GM18520 (cell line): ENCODE data around the gene TP73.
"Not testable (repeated sequence)": the region's sequence is repeated elsewhere in the genome, so short reads cannot be mapped to it uniquely, and the experiment has no call there.

Source experiments
- ATAC-seq: cut with Tn5 transposase; IDR thresholded peaks from one replicate; pipeline ENCODE4 v1.9.1; 2021; ENCODE audit not compliant: unreplicated experiment

The TP73 gene

DNA sequence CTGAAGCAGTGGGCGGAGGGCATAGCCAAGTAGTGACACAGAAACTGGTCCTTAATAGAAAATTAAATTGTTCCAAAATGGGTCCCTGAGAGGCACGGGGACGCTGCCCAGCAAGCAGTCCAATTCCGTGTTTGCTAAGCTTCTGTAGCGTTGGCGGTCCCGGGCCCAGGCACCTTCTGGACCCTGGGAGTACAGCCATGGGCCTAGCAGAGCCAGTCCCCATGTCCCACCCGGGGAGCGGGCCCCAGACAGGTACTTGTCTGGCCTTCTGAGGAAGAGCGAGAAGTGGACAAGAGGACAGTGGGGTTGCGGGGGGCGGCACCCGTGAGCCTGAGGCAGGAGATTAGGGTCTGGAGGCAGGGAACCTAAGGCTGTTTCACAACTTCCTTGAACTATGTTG, 88.4 kb downstream of the TP73 start:
- ATAC-seq = no peak

- ATAC-seq = no peak
These were observed 89.5 kb downstream of the TP73 start for GRCh38 chr1:3741566-3742438.

DNA sequence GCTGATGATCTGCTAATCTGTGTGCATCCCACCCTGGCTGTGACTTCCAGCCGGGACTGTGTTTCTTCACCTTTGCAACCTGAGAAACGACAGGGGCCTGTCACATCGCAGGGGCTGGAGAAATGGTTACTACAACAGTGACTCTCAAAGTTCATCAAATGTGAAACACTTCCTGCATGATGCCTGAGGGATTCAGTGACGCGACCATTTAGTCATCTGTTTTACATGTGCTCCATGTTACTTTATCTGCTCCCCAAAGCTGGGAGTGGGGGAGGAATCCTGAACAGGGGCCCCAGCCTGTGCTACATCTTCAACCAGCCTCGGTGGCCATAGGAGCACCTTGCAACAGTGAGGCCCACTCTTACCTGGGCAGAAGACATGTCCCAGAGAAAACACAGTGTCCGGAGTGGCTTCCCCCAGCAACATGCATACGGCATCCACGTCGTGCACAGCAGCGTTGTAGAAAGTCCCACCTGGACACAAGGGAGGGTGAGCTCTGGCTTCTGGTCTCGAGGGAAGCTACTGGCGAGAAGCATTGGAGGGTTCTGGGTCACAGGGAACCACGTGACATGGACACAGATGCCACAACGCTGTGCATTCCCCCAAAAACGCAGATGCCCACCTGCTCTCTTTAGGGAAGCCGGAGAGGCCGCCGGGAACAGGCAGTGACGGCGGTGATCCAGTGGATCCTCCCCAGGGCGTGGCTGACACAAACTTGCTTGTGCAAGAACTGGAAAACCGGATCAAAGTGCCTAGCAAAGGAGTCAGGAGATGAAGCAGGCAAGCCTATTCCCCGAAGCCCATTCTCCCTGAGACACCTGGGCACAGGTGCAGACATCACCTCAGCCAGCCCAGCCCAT, 90.4 kb downstream of the TP73 start:
- ATAC-seq = no peak

- no peak for ATAC-seq
These were observed 91.1 kb downstream of the TP73 start for GRCh38 chr1:3743421-3743820.

DNA sequence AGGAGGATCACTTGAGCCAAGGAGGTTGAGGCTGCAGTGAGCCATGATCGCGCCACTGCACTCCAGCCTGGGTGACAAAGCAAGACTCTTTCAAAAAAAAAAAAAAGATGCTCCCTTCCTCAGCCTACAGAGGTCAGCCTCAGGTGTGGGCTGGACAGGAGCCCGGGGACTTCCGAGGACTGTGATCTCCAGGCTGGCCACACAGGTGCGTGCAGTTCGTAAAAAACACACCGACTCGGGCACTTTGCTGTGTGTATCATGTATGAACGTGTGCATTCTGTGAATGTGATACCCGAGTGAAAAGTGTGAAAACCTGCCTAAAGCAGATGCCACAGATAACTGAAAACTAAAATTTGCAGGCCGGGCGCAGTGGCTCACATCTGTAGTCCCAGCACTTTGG, 91.5 kb downstream of the TP73 start:
- no peak for ATAC-seq

DNA sequence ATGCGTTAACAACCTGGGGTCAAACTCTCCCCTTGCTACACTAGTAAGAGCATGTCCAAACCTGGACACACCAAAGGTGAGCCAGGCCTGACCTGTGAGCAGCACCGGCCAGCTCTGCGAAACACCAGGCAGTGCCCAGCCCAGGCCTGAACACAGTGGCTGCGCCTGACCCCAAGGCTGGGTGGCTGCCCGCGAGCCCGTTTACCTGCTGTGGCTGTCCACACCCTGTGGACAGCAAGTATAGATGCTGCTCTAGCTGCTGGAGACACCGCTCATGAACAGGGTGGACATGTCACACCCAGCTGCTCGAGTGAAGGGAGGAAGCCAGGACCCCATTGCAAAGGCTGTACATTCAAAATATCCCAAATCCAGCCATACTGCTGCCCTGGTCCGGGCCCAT, 92.3 kb downstream of the TP73 start:
- no peak for ATAC-seq

DNA sequence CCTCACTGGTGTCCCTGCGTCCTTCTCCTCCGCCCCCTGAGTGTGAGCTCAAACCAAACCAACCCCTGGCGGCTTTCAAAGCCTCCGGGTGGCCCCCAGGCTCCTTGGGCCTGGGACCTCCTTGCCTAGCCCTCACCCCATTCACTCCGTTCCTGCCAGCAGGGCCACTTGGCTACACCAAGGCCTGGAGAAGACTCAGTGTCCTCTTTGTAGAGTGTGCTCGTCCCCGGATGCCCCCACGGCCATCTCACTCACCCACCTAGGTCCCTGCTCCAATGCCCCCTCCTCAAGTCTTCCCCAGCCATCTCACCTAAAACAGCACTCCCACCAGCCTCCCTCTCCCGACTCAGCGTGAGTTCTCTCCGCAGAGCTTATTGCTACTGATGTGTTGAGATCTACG, 92.8 kb downstream of the TP73 start:
- no peak for ATAC-seq

GRCh38 chr1:3745590-3746381, 93.5 kb downstream of the TP73 start:
- no peak for ATAC-seq

- ATAC-seq = no peak
These were observed 94.1 kb downstream of the TP73 start for GRCh38 chr1:3746389-3746829.

DNA sequence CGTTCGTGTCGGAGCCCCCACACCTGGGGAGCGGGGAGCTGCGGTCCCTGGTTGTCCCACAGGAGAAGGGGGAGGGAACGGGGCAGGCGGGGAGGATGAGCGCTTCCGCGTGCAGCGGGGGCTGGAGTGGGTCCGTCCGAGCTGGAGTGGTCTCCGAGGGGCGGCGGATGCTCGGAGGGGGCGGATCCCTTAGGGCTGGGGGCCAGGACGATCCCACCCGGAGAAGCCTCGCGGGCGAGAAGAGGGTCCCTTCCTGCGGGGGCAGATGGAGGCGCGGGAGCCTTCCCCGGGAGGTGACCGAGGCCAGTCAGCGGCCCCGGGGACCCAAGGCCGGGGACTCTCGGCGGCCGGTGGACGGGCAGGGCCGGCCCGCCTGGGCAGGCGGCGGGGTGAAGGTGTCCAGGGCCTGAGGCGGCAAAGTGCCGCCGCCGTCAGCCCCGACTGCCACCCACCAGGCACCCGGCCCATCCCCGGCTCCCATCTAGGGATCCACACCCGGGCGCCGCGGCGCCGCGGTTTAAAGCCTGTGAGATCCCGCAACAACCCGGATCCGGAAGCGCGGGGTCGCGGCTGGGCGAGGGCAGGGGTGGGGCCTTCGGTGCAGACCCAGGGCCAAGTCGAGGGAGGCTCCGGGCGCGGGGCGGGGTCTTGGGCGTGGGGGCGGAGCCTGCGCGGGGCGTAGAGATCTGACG, 94.7 kb downstream of the TP73 start:
- ATAC-seq = no peak

DNA sequence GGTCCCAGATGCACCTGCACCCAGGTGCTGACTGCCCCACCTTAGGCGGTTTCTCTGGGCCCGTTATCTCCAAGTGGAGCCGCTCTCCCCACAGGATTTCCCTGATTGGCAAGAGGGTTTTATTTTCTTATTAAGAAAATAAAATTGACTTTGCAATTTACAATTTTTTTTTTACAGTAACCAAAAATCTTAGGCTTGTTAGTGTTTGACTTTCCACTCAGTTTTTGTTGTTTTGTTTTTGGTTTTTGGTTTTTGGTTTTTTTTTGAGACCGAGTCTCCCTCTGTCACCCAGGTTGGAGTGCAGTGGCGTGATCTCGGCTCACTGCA, 95.2 kb downstream of the TP73 start:
- ATAC-seq = no peak

GRCh38 chr1:3747903-3748302, 95.6 kb downstream of the TP73 start:
- no peak for ATAC-seq

DNA sequence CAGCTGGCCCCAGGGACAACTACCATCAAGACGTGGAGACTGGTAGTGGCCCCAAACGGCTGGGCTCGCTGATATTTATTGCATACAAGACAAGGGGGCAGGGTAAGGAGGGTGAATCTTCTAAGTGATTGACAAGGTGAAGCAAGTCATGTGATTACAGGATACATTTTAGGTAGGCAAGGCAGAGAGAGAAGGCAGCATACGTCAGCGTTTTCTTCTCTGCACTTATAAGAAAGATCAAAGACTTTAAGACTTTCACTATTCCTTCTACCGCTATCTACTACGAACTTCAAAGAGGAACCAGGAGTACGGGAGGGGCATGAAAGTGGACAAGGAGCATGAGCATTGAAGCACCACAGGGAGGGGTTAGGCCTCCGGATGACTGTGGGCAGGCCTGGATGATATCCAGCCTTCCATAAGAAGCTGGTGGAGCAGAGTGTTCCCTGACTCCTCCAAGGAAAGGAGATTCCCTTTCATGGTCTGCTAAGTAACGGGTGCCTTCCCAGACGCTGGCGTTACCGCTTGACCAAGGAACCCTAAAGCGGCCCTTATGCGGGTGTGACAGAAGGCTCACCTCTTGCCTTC, 96.1 kb downstream of the TP73 start:
- not testable (repeated sequence) for ATAC-seq

DNA sequence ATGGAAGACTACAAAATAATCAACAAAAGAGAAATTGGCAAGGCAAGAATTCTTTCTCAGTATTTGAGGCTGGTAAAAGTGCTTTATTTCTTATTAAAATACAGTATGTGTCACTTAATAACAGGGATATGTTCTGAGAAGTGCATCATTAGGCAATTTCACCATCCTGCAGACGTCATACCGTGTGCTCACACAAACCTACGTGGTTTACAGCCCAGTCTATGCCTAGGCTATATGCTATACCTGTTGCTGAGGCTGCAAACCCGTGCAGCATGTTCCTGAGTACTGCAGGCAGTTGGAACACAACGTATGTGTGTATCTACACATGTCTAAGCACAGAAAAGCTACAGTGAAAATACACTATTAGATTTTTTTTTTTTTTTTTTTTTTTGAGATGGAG, 97.2 kb downstream of the TP73 start:
- ATAC-seq = no peak

DNA sequence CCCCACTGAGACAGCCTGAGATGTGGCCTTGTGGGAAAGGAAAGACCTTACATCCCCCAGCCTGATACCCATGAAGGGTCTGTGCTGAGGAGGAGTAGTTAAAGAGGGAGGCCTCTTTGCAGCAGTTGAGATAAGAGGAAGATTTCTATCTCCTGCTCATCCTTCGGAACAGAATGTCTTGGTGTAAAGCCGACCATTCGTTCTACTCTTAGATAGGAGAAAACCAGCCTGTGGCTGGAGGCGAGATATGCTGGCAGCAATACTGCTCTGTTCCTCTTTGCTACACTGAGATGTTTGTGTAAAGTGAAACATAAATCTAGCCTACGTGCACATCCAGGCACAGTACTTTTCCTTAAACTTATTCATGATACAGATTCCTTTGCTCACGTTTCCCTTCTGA, 98.4 kb downstream of the TP73 start:
- no peak for ATAC-seq

DNA sequence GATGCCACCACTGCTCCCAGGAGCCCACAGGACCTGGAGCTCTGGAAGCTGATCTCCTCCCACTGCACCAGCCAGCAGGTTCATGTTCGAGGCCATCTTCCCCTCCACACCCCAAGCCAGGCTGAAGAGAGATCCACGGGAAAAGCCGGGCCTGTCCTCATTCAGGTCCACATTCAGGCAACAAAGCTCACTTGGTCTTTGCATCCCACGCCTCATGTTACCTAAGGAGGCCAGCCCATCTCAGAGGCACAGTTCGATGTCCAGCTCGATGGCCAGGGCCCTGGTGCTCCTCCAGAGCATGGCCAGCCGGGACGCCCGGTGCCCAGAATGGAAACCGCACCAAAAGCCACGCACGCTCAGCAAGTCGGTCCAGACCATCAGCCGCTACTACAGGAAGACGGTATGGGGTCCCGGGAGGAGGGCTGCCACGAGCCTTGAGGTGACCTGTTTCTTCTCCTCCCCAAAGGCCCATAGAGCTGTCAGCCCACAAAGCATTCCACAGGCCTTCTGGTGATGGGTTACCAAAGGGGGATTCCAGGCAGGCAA, 100.2 kb downstream of the TP73 start, which contains the start of gene CCDC27:
Gene CCDC27 (plus strand): TSS at position 51 of the 546 bp plus-strand sequence. CDS start 32 bp downstream, at position 83.
- ATAC-seq = no peak

DNA sequence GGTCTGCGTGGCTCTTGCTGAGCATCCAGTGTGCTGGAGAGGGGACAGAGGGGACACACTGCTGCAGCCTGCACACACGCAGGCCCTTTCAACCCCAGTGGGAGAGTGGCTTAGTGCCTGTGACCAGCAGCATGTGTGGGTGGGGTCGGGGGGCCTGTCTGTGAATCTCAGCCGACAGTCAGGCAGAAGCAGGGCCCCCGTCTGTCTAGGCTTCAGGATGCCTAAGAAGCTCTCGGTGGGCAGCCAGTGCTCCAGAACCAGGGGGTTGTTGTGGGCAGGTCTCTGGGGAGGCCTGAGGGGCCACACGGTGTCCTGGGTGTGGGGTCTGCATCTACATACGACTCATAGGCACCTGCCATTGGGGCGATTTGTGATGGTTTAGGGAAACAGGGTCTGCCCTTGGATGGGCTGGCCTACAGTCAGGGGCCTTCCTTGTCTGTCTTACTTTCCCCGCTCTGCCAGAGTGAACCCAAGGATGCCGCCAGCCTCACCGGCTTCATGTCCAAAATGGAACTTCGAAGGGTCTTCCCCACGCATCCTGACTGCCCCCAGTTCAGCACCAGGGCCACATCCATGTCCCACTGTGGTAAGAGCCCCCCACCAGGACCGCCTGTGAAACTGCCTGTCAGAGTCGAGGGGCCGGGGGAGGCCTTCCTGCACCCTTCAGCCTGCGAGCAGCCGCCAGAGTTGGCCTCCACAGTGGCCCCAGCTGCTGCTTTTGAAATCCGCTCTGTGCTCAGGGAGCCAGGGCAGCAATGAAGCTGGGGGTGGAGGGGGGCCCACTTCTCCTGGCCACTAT, 101.5 kb downstream of the TP73 start:
- ATAC-seq = no peak

DNA sequence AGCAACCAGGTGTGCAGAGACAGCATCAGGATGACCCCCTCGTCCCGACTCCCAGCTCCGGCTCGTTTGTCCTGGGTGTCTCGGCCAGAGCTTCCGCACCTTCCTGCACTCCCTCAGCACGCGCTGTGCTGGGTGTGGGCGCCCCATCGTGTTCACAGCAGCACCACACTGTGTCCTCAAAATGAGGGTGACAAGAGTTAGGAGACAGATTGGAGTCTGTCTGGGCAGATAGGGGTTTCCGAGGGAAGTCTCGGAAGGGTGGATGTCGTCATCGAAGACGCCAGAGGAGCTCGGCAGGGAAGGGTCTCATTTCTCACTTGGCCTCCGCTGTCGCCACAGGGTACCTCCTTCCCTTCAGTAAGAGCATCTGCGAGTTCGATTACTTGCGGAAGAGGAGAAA, 104.1 kb downstream of the TP73 start:
- ATAC-seq = no peak

DNA sequence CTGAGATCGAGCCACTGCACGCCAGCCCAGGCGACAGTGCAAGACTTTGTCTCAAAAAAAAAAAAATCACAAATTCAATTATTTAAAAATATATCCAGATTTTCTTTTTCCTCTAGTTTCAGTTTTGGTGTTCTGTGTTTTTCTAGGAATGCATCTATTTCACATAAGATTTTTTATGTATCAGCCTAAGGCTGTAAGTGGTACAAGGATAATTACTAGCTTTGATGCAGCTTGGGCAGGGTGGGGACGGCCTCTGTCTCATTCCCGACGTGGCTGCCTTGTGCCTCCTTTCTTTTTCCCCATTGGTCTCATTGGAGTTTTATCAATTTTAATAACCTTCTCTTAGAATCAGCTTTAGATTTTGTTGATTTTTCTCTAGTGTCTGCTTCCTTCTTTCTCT, 106.8 kb downstream of the TP73 start:
- ATAC-seq = no peak
